K562 (cell line): ENCODE measurements around the gene PRKCG.

Experiments
- BRCA1 ChIP-seq, 2 experiments: fragments of 450-650 bp in 1 of 2; sonication (generic) in 1 of 2; formaldehyde crosslinking in 1 of 2; IDR thresholded peaks; 2 replicates each; pipeline versions ENCODE4 v1.5.0 to v1.6.1; 2017 to 2020; ENCODE audit warnings: mild to moderate bottlenecking in 1 of 2, missing genetic modification reagents in 1 of 2
- CREM ChIP-seq: IDR thresholded peaks from 2 replicates; pipeline ENCODE4 v1.6.1; 2014; ENCODE audit warnings: antibody characterized with exemption, low read depth
- CTCF ChIP-seq, 3 experiments: IDR thresholded peaks in 2 of 3; conservative IDR thresholded peaks in 1 of 3; 2 replicates each; pipeline ENCODE4 v1.5.1; 2011 to 2012; ENCODE audit warnings: low read length in 3 of 3, mild to moderate bottlenecking in 3 of 3, control low read depth in 2 of 3, improper control_type of control experiment in 1 of 3, inconsistent platforms in 1 of 3, low read depth in 1 of 3, mixed read lengths in 1 of 3, moderate library complexity in 1 of 3; ENCODE audit not compliant: insufficient read depth in 2 of 3
- FOXM1 ChIP-seq, 2 experiments: fragments of 450-650 bp in 1 of 2; sonication (generic) in 1 of 2; formaldehyde crosslinking in 1 of 2; IDR thresholded peaks; 2 replicates each; pipeline versions ENCODE4 v1.6.1 to v1.9.0; 2017 to 2022; ENCODE audit warnings: low read depth in 2 of 2, mild to moderate bottlenecking in 2 of 2, missing genetic modification reagents in 1 of 2, moderate library complexity in 1 of 2
- HCFC1 ChIP-seq: IDR thresholded peaks from 2 replicates; pipeline ENCODE4 v1.6.1; 2012; ENCODE audit warnings: low read depth, low read length, improper control_type of control experiment
- SIRT6 ChIP-seq: IDR thresholded peaks from one replicate; pipeline ENCODE4 v1.6.1; 2012; ENCODE audit warnings: low read depth, mild to moderate bottlenecking, control low read depth, inconsistent platforms, low read length, moderate library complexity
- SMC3 ChIP-seq: conservative IDR thresholded peaks from 2 replicates; pipeline ENCODE4 v1.6.1; 2011; ENCODE audit warnings: low read depth, low read length, improper control_type of control experiment; ENCODE audit not compliant: insufficient read depth
- YBX1 ChIP-seq: fragments of 450-650 bp; IDR thresholded peaks from 2 replicates; pipeline ENCODE4 v1.7.1; 2016; ENCODE audit warnings: mild to moderate bottlenecking
- TF ChIP-seq, protein P1 (sequence below), 2 experiments: IDR thresholded peaks; 2 replicates each; pipeline ENCODE4 v1.6.1; 2011; ENCODE audit warnings: borderline replicate concordance in 1 of 2, control low read depth in 1 of 2, low read depth in 1 of 2, low read length in 1 of 2, mild to moderate bottlenecking in 1 of 2, mixed read lengths in 1 of 2, moderate library complexity in 1 of 2; ENCODE audit not compliant: insufficient read depth in 1 of 2, insufficient read length in 1 of 2, poor library complexity in 1 of 2, severe bottlenecking in 1 of 2; ENCODE audit errors: extremely low read depth in 1 of 2

GRCh38 chr19:53868892-53869804 is 12.8 kb upstream of the PRKCG start:
- TF ChIP-seq, protein P1, sequence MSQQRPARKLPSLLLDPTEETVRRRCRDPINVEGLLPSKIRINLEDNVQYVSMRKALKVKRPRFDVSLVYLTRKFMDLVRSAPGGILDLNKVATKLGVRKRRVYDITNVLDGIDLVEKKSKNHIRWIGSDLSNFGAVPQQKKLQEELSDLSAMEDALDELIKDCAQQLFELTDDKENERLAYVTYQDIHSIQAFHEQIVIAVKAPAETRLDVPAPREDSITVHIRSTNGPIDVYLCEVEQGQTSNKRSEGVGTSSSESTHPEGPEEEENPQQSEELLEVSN (IDR thresholded peaks at IDR 0.05; ENCODE audit: borderline replicate concordance in 1 of 2, extremely low read depth in 1 of 2, insufficient read depth in 1 of 2, insufficient read length in 1 of 2, low read depth in 1 of 2, low read length in 1 of 2, poor library complexity in 1 of 2, severe bottlenecking in 1 of 2), result peak in 1 of 2 experiments; percentile 79
- TF ChIP-seq SIRT6, result no peak
- no peak for TF ChIP-seq YBX1
- no peak for TF ChIP-seq FOXM1 (IDR thresholded peaks at IDR 0.05; ENCODE audit: low read depth)
- TF ChIP-seq FOXM1 (CRISPR knock-in tag; IDR thresholded peaks at IDR 0.05; ENCODE audit: low read depth), result 0 out of 2 replicates have a peak, but pooled peaks have one; percentile 3
- no peak for TF ChIP-seq BRCA1 (IDR thresholded peaks at IDR 0.05)
- no peak for TF ChIP-seq BRCA1 (CRISPR knock-in tag; IDR thresholded peaks at IDR 0.05)
- TF ChIP-seq SMC3, result no peak
- TF ChIP-seq HCFC1, result peak; percentile 11; the same call in 1 of the 2 replicates
- TF ChIP-seq CREM, result peak; percentile 67
- peak in 1 of 3 experiments; percentile 16; a peak in 1 of 6 replicates for TF ChIP-seq CTCF (IDR thresholded peaks at IDR 0.05 in 2 of 3, conservative IDR thresholded peaks at IDR 0.05 in 1 of 3; ENCODE audit: insufficient read depth in 2 of 3, low read depth in 1 of 3, low read length in 3 of 3)
